ENCODE data around the gene WDR33.
"Not testable (repeated sequence)": the region's sequence is repeated elsewhere in the genome, so short reads cannot be mapped to it uniquely, and the experiment has no call there.

Gene WDR33

GRCh38 chr2:127769587-127769986 is 41.4 kb downstream of the WDR33 start:
- no peak for DNase-seq (ENCODE audit: extremely low read depth in 1 of 2, low read depth in 1 of 2)

GRCh38 chr2:127768775-127769479 is 42.0 kb downstream of the WDR33 start:
- DNase-seq (ENCODE audit: extremely low read depth in 1 of 2, low read depth in 1 of 2): no peak

- no peak for DNase-seq (ENCODE audit: extremely low read depth in 1 of 2, low read depth in 1 of 2)
Measured at GRCh38 chr2:127763776-127764175, 47.2 kb downstream of the WDR33 start.

GRCh38 chr2:127762846-127763245 is 48.1 kb downstream of the WDR33 start:
- DNase-seq (ENCODE audit: extremely low read depth in 1 of 2, low read depth in 1 of 2): no peak

GRCh38 chr2:127762441-127762840 is 48.5 kb downstream of the WDR33 start:
- no peak for DNase-seq (ENCODE audit: extremely low read depth in 1 of 2, low read depth in 1 of 2)

- DNase-seq (ENCODE audit: extremely low read depth in 1 of 2, low read depth in 1 of 2): no peak
Measured at GRCh38 chr2:127759931-127760330, 51.0 kb downstream of the WDR33 start.

GRCh38 chr2:127754186-127754585 is 56.8 kb downstream of the WDR33 start:
- DNase-seq (ENCODE audit: extremely low read depth in 1 of 2, low read depth in 1 of 2): no peak

- no peak for DNase-seq (ENCODE audit: extremely low read depth in 1 of 2, low read depth in 1 of 2)
Measured at GRCh38 chr2:127753374-127753773, 57.6 kb downstream of the WDR33 start.

GRCh38 chr2:127749537-127749936 is 61.4 kb downstream of the WDR33 start:
- not testable (repeated sequence) for DNase-seq (ENCODE audit: extremely low read depth in 1 of 2, low read depth in 1 of 2)

- DNase-seq (ENCODE audit: extremely low read depth in 1 of 2, low read depth in 1 of 2): no peak
Measured at GRCh38 chr2:127747621-127748020, 63.4 kb downstream of the WDR33 start.

GRCh38 chr2:127743477-127744026 is 67.4 kb downstream of the WDR33 start:
- no peak for DNase-seq (ENCODE audit: extremely low read depth in 1 of 2, low read depth in 1 of 2)

- no peak for DNase-seq (ENCODE audit: extremely low read depth in 1 of 2, low read depth in 1 of 2)
Measured at GRCh38 chr2:127740665-127741288, 70.2 kb downstream of the WDR33 start.

- DNase-seq (ENCODE audit: extremely low read depth in 1 of 2, low read depth in 1 of 2): no peak
Measured at GRCh38 chr2:127739800-127740199, 71.2 kb downstream of the WDR33 start.

- no peak for DNase-seq (ENCODE audit: extremely low read depth in 1 of 2, low read depth in 1 of 2)
Measured at GRCh38 chr2:127737892-127738291, 73.1 kb downstream of the WDR33 start.

- no peak for DNase-seq (ENCODE audit: extremely low read depth in 1 of 2, low read depth in 1 of 2)
Measured at GRCh38 chr2:127735537-127736399, 75.2 kb downstream of the WDR33 start.

- no peak for DNase-seq (ENCODE audit: extremely low read depth in 1 of 2, low read depth in 1 of 2)
Measured at GRCh38 chr2:127735044-127735443, 75.9 kb downstream of the WDR33 start.

- DNase-seq (ENCODE audit: extremely low read depth in 1 of 2, low read depth in 1 of 2): no peak
Measured at GRCh38 chr2:127733816-127734537, 77.0 kb downstream of the WDR33 start.

- no peak for DNase-seq (ENCODE audit: extremely low read depth in 1 of 2, low read depth in 1 of 2)
Measured at GRCh38 chr2:127733113-127733815, 77.7 kb downstream of the WDR33 start.

- no peak for DNase-seq (ENCODE audit: extremely low read depth in 1 of 2, low read depth in 1 of 2)
Measured at GRCh38 chr2:127726158-127726880, 84.7 kb downstream of the WDR33 start.

Measured in activated CD8-positive, alpha-beta memory T cell treated with anti-CD3 and anti-CD28 coated beads for 1 hour (primary cell).